Measurements from ENCODE around the gene LONRF3. TPM values are rescaled to one million over a fixed set of nuclear protein-coding genes. Genes with fewer than 3 reads are reported as not detected.

Gene LONRF3
- total RNA-seq, 1 experiment from 2014 or later, result not detected

DNA sequence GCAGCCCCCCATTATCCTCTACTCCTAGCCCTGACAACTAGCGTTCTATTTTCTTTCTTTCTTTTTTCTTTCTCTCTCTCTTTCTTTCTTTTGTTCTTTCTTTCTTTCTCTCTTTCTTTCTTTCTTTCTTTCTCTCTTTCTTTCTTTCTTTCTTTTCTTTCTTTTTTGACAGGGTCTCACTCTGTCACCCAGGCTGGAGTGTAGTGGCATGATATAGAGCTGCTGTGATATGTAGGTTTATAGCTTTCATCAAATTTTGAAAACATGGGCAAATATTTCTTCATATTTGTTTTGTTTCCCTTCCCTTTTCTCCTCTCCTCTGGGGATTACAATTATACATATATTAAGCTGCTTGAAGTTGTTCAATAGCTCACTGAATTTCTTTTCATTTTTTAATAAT is 39.1 kb upstream of the LONRF3 start:
- Mint-ChIP-seq H3K27me3 (ENCODE audit: low read depth) (peaks cover 14% of the 10 kb centered on the region), H3K27ac (no peak overlapping the region), H3K9me3 (no peaks in the 10 kb centered on the region), H3K4me1 (no peaks in the 10 kb centered on the region), H3K36me3 (no peaks in the 10 kb centered on the region), H3K4me3 (no peak overlapping the region)
- ChIA-PET POLR2A (no interaction called here), CTCF (no interaction called here)
- ATAC-seq (no peak), DNase-seq (ENCODE audit: low spot score) (no peak)
- TF ChIP-seq KAT7 (CRISPR knock-in tag; IDR thresholded peaks at IDR 0.05; ENCODE audit: borderline replicate concordance), result no peak
- no peak for TF ChIP-seq ATF3 (CRISPR knock-in tag; conservative IDR thresholded peaks at IDR 0.05)
- no peak for TF ChIP-seq ATF1 (CRISPR knock-in tag; IDR thresholded peaks at IDR 0.05)
- TF ChIP-seq ATF6 (CRISPR knock-in tag; IDR thresholded peaks at IDR 0.05), result no peak
- TF ChIP-seq STAT6 (CRISPR knock-in tag; conservative IDR thresholded peaks at IDR 0.05; ENCODE audit: low read depth), result no peak
- no peak for TF ChIP-seq SP1 (CRISPR knock-in tag; conservative IDR thresholded peaks at IDR 0.05)
- TF ChIP-seq, protein P1, sequence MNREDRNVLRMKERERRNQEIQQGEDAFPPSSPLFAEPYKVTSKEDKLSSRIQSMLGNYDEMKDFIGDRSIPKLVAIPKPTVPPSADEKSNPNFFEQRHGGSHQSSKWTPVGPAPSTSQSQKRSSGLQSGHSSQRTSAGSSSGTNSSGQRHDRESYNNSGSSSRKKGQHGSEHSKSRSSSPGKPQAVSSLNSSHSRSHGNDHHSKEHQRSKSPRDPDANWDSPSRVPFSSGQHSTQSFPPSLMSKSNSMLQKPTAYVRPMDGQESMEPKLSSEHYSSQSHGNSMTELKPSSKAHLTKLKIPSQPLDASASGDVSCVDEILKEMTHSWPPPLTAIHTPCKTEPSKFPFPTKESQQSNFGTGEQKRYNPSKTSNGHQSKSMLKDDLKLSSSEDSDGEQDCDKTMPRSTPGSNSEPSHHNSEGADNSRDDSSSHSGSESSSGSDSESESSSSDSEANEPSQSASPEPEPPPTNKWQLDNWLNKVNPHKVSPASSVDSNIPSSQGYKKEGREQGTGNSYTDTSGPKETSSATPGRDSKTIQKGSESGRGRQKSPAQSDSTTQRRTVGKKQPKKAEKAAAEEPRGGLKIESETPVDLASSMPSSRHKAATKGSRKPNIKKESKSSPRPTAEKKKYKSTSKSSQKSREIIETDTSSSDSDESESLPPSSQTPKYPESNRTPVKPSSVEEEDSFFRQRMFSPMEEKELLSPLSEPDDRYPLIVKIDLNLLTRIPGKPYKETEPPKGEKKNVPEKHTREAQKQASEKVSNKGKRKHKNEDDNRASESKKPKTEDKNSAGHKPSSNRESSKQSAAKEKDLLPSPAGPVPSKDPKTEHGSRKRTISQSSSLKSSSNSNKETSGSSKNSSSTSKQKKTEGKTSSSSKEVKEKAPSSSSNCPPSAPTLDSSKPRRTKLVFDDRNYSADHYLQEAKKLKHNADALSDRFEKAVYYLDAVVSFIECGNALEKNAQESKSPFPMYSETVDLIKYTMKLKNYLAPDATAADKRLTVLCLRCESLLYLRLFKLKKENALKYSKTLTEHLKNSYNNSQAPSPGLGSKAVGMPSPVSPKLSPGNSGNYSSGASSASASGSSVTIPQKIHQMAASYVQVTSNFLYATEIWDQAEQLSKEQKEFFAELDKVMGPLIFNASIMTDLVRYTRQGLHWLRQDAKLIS (CRISPR knock-in tag; IDR thresholded peaks at IDR 0.05; ENCODE audit: borderline replicate concordance), result no peak
- no peak for TF ChIP-seq NFATC4 (CRISPR knock-in tag; IDR thresholded peaks at IDR 0.05)
- TF ChIP-seq E2F1 (CRISPR knock-in tag; IDR thresholded peaks at IDR 0.05), result no peak
- no peak for TF ChIP-seq PREB (CRISPR knock-in tag; IDR thresholded peaks at IDR 0.05; ENCODE audit: borderline replicate concordance)

GRCh38 chrX:118941147-118941546 is 33.3 kb upstream of the LONRF3 start:
- ChIA-PET POLR2A (no interaction called here), CTCF (no interaction called here)
- Mint-ChIP-seq H3K27me3 (ENCODE audit: low read depth) (peaks cover 22% of the 10 kb centered on the region), H3K36me3 (no peaks in the 10 kb centered on the region), H3K9me3 (no peaks in the 10 kb centered on the region), H3K4me1 (no peaks in the 10 kb centered on the region), H3K4me3 (no peak overlapping the region), H3K27ac (no peak overlapping the region)
- DNase-seq (ENCODE audit: low spot score) (no peak), ATAC-seq (no peak)
- TF ChIP-seq ZNF138 (CRISPR knock-in tag; conservative IDR thresholded peaks at IDR 0.05), result no peak
- TF ChIP-seq FOXJ3 (CRISPR knock-in tag; IDR thresholded peaks at IDR 0.05; ENCODE audit: borderline replicate concordance), result no peak
- TF ChIP-seq MYBL2 (CRISPR knock-in tag; IDR thresholded peaks at IDR 0.05), result no peak
